ENCODE measurements around the gene IP6K2.

Gene IP6K2

GRCh38 chr3:48688032-48688736 is 28.8 kb downstream of the IP6K2 start:
- DNase-seq: no peak

DNA sequence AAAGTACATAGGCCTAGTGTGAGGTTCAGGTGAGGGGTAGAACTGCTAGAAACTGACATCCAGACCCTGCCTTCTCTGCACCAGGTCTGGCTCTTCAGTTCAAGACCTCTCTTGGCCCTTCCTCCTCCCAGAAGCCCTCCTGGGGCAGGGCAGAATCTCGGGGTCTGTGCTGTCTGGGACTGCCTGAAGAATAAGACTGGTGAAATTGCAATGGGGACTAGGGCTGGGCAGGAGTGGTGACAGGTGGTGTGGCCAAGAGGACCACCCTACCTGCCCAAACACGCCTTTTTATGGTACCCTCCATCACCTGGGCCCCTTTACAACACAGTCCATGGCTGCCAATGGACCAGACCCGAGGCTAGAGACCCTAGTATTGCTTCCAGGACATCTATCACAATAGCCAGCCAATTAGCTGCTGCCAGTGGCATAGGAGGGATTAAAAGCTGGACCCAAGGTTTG is 29.8 kb downstream of the IP6K2 start:
- no peak for DNase-seq

DNA sequence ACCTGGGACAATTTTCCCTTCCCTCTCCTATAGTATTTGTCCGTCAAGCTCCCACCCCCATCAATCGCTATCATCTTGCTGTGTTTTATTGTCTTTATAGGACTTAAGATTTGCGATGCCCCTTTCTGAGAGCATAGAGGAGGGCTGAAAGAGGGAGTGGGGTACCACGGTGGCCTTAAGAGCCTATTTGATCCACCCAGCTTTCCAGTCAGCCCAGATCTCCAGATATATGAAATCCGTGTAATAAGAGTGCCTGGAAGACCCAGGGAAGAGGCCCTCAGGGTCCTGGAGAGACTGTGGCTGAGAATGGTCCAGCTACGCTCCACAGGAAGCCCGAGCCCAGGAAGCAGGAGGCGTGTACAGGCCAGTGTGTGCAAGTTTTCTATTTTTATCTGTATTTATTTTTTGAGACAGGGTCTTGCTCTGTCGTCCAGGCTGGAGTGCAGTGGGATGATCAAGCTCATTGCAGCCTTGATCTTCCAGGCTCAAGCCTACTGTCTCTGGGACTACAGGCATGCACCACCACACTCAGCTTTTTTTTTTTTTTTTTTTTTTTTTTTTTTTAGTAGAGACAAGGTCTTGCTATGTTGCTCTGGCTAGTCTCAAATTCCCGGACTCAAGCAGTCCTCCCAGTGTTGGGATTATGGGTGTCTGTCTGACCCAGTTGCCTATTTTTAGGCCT is 30.3 kb downstream of the IP6K2 start:
- no peak for DNase-seq

- peak; percentile 64 for DNase-seq
These were observed 31.2 kb downstream of the IP6K2 start, which contains the start of gene NCKIPSD for GRCh38 chr3:48685603-48686511. Gene NCKIPSD (minus strand): TSS chr3:48685915. CDS start chr3:48685807, 108 bp downstream.

- DNase-seq: no peak
These were observed 31.8 kb downstream of the IP6K2 start for GRCh38 chr3:48685293-48685602.

GRCh38 chr3:48684480-48685143 is 32.4 kb downstream of the IP6K2 start:
- DNase-seq: no peak

- DNase-seq: no peak
These were observed 33.0 kb downstream of the IP6K2 start for GRCh38 chr3:48684054-48684349.

DNA sequence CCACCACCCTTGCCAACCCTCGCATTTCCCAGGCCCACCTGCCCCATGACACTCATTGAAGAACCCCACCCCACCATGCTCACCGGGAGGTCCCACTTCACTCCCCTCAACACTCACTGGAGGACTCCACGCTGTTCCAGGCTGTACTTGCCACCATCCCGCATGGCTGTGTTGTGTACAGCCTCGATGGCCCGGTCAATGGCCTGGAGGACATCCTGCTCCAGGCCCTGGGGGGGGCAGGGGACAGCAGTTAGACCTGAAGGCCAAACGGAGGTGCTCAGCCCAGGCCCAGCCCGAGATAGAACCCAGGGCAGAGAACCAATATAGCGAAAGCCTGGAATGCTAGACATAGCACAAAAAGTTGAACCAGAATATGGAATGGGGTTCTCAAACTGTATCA is 34.2 kb downstream of the IP6K2 start:
- DNase-seq: no peak

DNA sequence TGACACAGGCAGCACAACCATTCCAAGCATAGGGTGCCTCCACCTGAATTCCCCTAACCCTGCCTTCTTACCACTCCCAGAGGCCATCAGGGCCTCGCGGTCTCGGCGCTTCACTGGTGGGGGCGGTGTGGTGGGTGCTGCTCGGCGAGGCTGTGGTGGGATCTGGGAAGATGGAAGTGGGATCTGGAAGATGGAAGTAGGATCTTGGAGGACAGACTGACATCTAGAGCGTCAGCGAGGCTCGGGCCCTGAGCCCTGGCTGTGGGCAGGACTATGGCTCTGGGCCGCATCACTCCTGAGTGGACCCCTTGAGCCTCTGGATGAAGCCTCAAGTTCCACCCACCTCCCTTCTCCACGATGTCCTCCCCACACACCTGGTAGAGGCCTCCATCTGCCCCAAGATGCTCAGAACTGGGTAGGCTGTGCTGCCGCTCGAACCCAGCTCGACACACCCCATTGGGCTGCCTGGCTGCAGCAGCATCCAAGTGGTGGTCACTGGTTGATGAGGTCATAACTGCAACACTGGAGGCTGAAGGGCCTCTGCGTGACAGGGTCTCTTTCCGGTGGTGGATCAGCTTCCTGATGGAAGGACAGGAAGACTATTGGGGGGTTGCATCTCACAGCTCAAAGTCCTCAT is 34.9 kb downstream of the IP6K2 start:
- no peak for DNase-seq

GRCh38 chr3:48681541-48681880 is 35.5 kb downstream of the IP6K2 start:
- no peak for DNase-seq

GRCh38 chr3:48680811-48681540 is 36.0 kb downstream of the IP6K2 start:
- no peak for DNase-seq

DNA sequence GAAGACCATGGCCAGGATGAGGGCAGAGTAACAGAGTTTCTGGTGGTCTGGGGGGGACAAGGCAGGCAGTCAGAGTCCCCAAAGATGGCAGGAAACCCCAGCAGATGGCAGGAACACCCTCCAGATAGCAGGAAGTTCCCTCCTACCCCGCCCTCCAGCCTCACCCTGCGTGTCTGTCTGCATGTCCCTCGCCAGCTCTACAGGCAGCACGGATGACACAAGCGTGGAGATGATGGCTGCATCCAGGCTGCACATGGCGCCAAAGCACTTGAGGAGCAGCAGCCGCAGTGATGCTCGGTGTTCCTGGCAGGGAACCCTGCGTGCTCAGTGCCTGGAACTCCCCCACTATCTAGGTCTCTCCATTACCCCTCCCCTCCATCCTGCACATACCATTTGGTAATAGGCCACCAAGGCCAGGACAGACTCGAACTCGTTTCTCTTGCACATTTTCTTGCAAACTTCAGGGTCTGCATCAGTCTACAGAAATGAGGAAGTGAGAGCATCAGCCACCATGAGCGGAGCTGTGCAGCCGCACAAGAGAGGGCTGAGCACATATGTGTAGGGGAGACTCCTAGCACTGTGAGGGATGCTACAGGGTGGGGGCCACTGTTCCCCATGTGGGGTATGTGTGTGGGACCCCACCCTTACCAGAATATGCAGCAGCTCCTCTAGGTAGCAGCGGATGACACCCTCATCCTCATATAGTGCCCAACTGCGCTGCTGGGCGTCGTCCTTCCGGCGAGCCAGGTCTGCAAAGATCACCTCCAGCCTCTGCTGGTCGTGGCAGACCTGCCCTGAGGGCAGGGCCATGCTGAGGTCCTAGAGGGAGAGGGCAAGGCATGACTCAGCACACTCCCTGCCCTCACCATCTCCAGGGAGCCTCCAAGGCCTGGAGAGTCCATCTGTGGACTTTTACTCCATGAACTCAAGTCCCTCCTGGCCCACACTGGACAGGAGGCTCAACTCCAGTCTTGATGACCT is 37.3 kb downstream of the IP6K2 start:
- no peak for DNase-seq

DNA sequence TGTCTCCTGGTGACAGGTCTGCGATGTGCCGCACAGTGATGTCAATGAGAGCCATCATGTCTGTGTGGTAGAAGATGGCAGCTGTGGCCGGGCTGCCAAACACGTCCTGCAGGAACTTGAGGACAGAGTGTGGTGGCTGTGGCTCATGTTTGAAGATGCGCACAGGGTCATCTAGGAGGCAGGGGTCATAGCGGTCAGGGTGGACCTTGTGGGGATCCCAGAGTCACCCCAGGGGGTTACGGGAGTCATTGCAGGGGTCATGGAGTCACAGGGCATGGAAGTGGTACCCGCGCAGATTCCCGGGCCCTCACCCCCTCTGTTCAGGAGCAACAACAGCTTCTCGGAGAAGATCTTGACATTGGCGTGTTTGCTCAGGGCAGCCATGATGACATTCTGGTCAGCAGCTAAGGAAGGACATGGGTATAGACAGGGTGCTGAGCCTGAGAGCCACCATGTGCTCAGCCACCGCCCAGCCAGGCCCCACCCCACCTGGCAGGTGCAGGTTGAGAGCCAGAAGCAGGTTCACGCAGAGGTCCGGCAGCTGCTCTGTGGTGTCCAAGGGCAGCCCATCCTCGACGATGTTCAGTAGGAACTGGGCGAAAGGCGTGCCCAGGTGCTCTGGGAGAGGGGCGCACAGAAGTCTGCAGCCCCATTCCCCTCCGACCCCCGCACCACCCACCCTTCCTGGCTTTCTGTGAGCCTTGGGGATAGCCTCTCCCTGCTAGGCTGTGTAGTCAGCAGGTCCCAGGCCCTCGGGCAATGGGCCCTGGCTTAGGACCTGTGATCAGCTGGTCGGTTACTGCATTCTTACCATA is 38.2 kb downstream of the IP6K2 start:
- no peak for DNase-seq

- no peak for DNase-seq
These were observed 39.0 kb downstream of the IP6K2 start for GRCh38 chr3:48678056-48678455.

GRCh38 chr3:48674505-48674904 is 42.5 kb downstream of the IP6K2 start:
- no peak for DNase-seq

DNA sequence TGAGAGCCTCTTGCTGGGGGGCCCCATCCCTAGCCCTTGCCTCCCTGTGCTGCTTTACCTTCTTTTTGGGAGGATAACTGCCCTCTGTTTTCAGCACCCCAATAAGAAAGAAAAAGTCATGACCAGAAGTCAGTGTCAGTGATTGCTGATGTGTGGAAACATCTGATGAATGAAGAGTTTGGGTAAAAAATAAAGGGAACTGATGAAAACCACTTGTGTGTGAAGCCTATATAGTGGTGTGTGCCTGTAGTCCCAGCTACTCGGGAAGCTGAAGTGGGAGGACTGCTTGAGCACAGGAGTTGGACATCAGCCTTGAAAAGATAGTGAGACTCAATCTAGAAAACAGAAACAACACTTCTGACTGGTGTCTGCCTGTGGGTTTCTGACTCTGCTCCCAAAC is 44.5 kb downstream of the IP6K2 start:
- DNase-seq: no peak

GRCh38 chr3:48664929-48665328 is 52.1 kb downstream of the IP6K2 start:
- DNase-seq: no peak

DNA sequence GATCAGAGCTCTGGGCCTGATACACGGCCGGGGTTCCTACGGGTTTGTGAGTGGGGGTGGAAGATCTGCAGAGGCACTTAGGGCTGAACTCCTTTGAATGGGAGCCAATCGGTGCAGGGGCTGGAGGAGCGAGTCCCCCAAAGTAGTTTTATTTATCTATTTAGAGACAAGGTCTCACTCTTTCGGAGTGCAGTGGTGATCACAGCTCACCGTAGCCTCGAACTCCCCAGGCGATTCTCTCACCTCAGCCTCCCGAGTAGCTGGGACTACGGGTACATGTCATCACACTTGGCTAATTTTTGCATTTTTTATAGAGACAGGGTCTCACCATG is 52.7 kb downstream of the IP6K2 start:
- DNase-seq: no peak

- DNase-seq: peak; percentile 90
These were observed 53.3 kb downstream of the IP6K2 start for GRCh38 chr3:48663489-48664312.
